H9 (cell line): ENCODE results near the gene H2AZ1. TPM values are rescaled to one million over a fixed set of nuclear protein-coding genes. Genes with fewer than 3 reads are reported as not detected.

Experiments
- DNase-seq: peaks from one replicate; pipeline ENCODE4 v3.0.0-alpha.2; 2017
- H2AFZ ChIP-seq: one replicate; pipeline ENCODE4 v1.6.1; 2013; ENCODE audit warnings: mild to moderate bottlenecking, low read length, control low read depth, moderate library complexity
- H2AK5ac ChIP-seq: 2 replicates; pipeline ENCODE4 v1.6.1; 2013; ENCODE audit warnings: low read length, control low read depth, mixed read lengths; ENCODE audit not compliant: insufficient read length
- H2BK120ac ChIP-seq: one replicate; pipeline ENCODE4 v1.6.1; 2013; ENCODE audit warnings: low read depth, mild to moderate bottlenecking, low read length, control low read depth, inconsistent platforms; ENCODE audit not compliant: poor library complexity, severe bottlenecking
- H2BK12ac ChIP-seq: 2 replicates; pipeline ENCODE4 v1.6.1; 2013; ENCODE audit warnings: low read length, control low read depth, mixed read lengths, low read depth; ENCODE audit not compliant: insufficient read length
- H2BK15ac ChIP-seq: 2 replicates; pipeline ENCODE4 v1.6.1; 2013; ENCODE audit warnings: low read depth, low read length, control low read depth
- H2BK20ac ChIP-seq: one replicate; pipeline ENCODE4 v1.6.1; 2013; ENCODE audit warnings: low read depth, mild to moderate bottlenecking, low read length, control low read depth, inconsistent platforms; ENCODE audit not compliant: poor library complexity, severe bottlenecking
- H2BK5ac ChIP-seq: 2 replicates; pipeline ENCODE4 v1.6.1; 2013; ENCODE audit warnings: low read length, control low read depth, mixed read lengths; ENCODE audit not compliant: insufficient read length
- H3K14ac ChIP-seq: 2 replicates; pipeline ENCODE4 v1.6.1; 2013; ENCODE audit warnings: low read length, control low read depth; ENCODE audit not compliant: insufficient read depth
- H3K18ac ChIP-seq: 2 replicates; pipeline ENCODE4 v1.6.1; 2013; ENCODE audit warnings: low read depth, mild to moderate bottlenecking, mixed read lengths, low read length, control low read depth; ENCODE audit not compliant: insufficient read length
- H3K23ac ChIP-seq: 2 replicates; pipeline ENCODE4 v1.6.1; 2013; ENCODE audit warnings: low read length, control low read depth, mixed read lengths, low read depth; ENCODE audit not compliant: insufficient read length
- H3K23me2 ChIP-seq: 2 replicates; pipeline ENCODE4 v1.6.1; 2013; ENCODE audit warnings: low read depth, mild to moderate bottlenecking, mixed read lengths, low read length, control low read depth; ENCODE audit not compliant: insufficient read length, poor library complexity, severe bottlenecking
- H3K27ac ChIP-seq: 2 replicates; pipeline ENCODE4 v1.5.1; 2013; ENCODE audit warnings: low read length, control low read depth, mixed read lengths, low read depth; ENCODE audit not compliant: insufficient read length
- H3K27me3 ChIP-seq: 2 replicates; pipeline ENCODE4 v1.6.1; 2013; ENCODE audit warnings: low read length, control low read depth, inconsistent platforms; ENCODE audit not compliant: insufficient read depth
- H3K4ac ChIP-seq: 2 replicates; pipeline ENCODE4 v1.6.1; 2013; ENCODE audit warnings: low read depth, mild to moderate bottlenecking, control low read depth, inconsistent platforms, low read length, moderate library complexity
- H3K4me1 ChIP-seq: 2 replicates; pipeline ENCODE4 v1.6.1; 2013; ENCODE audit warnings: low read length, control low read depth, inconsistent platforms; ENCODE audit not compliant: insufficient read depth
- H3K4me2 ChIP-seq: 2 replicates; pipeline ENCODE4 v1.6.1; 2013; ENCODE audit warnings: low read length, control low read depth, mixed read lengths; ENCODE audit not compliant: insufficient read length, insufficient read depth
- H3K56ac ChIP-seq: 2 replicates; pipeline ENCODE4 v1.6.1; 2013; ENCODE audit warnings: low read depth, mild to moderate bottlenecking, mixed read lengths, low read length, control low read depth; ENCODE audit not compliant: insufficient read length
- H3K79me1 ChIP-seq: 2 replicates; pipeline ENCODE4 v1.6.1; 2013; ENCODE audit warnings: low read depth, mild to moderate bottlenecking, moderate library complexity, low read length, control low read depth, inconsistent platforms; ENCODE audit not compliant: insufficient read depth, poor library complexity, severe bottlenecking
- H3K79me2 ChIP-seq: 2 replicates; pipeline ENCODE4 v1.6.1; 2013; ENCODE audit warnings: low read length, control low read depth, inconsistent platforms; ENCODE audit not compliant: insufficient read depth
- H3K9ac ChIP-seq: 2 replicates; pipeline ENCODE4 v1.6.1; 2013; ENCODE audit warnings: low read length, control low read depth, mixed read lengths; ENCODE audit not compliant: insufficient read length; ENCODE audit errors: extremely low read depth
- H3K9me3 ChIP-seq: one replicate; pipeline ENCODE4 v1.6.1; 2013; ENCODE audit warnings: low read depth, low read length, inconsistent platforms; ENCODE audit not compliant: control insufficient read depth
- H3T11ph ChIP-seq: one replicate; pipeline ENCODE4 v1.6.1; 2013; ENCODE audit warnings: mild to moderate bottlenecking, low read length, control low read depth, inconsistent platforms
- H4K20me1 ChIP-seq: one replicate; pipeline ENCODE4 v1.6.1; 2013; ENCODE audit not compliant: control insufficient read depth, insufficient read length, insufficient read depth
- H4K5ac ChIP-seq: 2 replicates; pipeline ENCODE4 v1.6.1; 2013; ENCODE audit warnings: low read depth, mild to moderate bottlenecking, mixed read lengths, low read length, control low read depth; ENCODE audit not compliant: insufficient read length
- H4K8ac ChIP-seq: replicated peaks from 2 replicates; pipeline ENCODE4 v1.6.1; 2013; ENCODE audit warnings: low read length, control low read depth, mixed read lengths, low read depth; ENCODE audit not compliant: insufficient read length
- H4K91ac ChIP-seq: 2 replicates; pipeline ENCODE4 v1.6.1; 2013; ENCODE audit warnings: low read depth, mild to moderate bottlenecking, moderate library complexity, mixed read lengths, low read length, control low read depth; ENCODE audit not compliant: insufficient read length
- H3K27ac Mint-ChIP-seq, 3 experiments: 2 replicates in 2 of 3; 3 replicates in 1 of 3; pipeline ENCODE4 v1.8.0; 2020 to 2021; ENCODE audit warnings: mixed read lengths in 3 of 3, mild to moderate bottlenecking in 1 of 3, moderate library complexity in 1 of 3
- H3K27me3 Mint-ChIP-seq: 2 replicates; pipeline ENCODE4 v1.8.0; 2021; ENCODE audit warnings: low read depth, mild to moderate bottlenecking, moderate library complexity, mixed read lengths
- H3K36me3 Mint-ChIP-seq, 3 experiments: 2 replicates in 2 of 3; 3 replicates in 1 of 3; pipeline ENCODE4 v1.8.0; 2020 to 2021; ENCODE audit warnings: low read depth in 3 of 3, mixed read lengths in 3 of 3; ENCODE audit not compliant: insufficient read depth in 1 of 3
- H3K4me1 Mint-ChIP-seq, 2 experiments: 2 replicates each; pipeline ENCODE4 v1.8.0; 2020; ENCODE audit warnings: mixed read lengths in 2 of 2
- H3K4me3 Mint-ChIP-seq, 2 experiments: 2 replicates in 1 of 2; 3 replicates in 1 of 2; pipeline ENCODE4 v1.8.0; 2020 to 2021; ENCODE audit warnings: mild to moderate bottlenecking in 2 of 2, mixed read lengths in 2 of 2, moderate library complexity in 1 of 2
- H3K9me3 Mint-ChIP-seq, 2 experiments: 2 replicates in 1 of 2; 3 replicates in 1 of 2; pipeline ENCODE4 v1.8.0; 2020; ENCODE audit warnings: mild to moderate bottlenecking in 2 of 2, mixed read lengths in 2 of 2, moderate library complexity in 1 of 2
- CTCF ChIP-seq: fragments of 200-600 bp; sonication (generic); conservative IDR thresholded peaks from 3 replicates; pipeline ENCODE4 v1.8.0; 2021; ENCODE audit warnings: antibody characterized with exemption, mild to moderate bottlenecking
- total RNA-seq: library from RNA; stranded (reverse); gene quantifications from 2 replicates; pipeline ENCODE4 v1.2.1, GENCODE V29; 2021

The H2AZ1 gene
- total RNA-seq, 1 experiment from 2014 or later: 811 TPM

DNA sequence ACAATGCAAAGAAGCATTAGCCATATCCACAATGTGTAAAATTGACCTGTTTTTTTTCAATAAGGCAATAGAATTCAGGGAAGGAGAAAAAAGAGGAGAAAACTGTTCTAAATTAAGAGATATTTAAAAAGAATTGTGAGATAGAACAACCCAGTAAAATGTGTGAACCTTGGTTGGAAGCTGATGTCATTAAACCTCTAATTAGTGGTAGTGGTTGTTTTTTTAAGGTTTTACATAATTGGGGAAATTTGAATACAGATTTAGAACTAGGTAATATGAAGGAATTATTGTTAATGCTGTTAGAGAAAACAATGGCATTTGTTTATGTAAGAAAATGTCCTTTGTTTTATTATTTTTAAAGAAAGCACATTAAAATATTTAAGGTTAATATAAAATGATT lies 15.1 kb upstream of the H2AZ1 start:
- Histone ChIP-seq H3K14ac (no peak overlapping the region), H3K23me2 (no peaks in the 10 kb centered on the region), H2BK5ac (no peak overlapping the region), H4K20me1 (no peaks in the 10 kb centered on the region), H3K27ac (no peak overlapping the region), H4K5ac (no peak overlapping the region), H3K56ac (no peak overlapping the region), H3T11ph (no peak overlapping the region), H3K27me3 (no peaks in the 10 kb centered on the region), H3K18ac (no peak overlapping the region), H2BK12ac (no peak overlapping the region), H2BK20ac (no peak overlapping the region), H2AFZ (no peak overlapping the region), H3K9me3 (no peaks in the 10 kb centered on the region), H4K8ac (no peak overlapping the region), H3K4me1 (no peaks in the 10 kb centered on the region; the same call in 1 of the 2 replicates), H2AK5ac (no peak overlapping the region), H4K91ac (no peak overlapping the region), H3K23ac (no peak overlapping the region), H2BK15ac (no peak overlapping the region), H2BK120ac (no peak overlapping the region), H3K79me1 (no peaks in the 10 kb centered on the region), H3K4me2 (no peak overlapping the region), H3K9ac (no peak overlapping the region), H3K79me2 (no peaks in the 10 kb centered on the region), H3K4ac (no peak overlapping the region)
- H3K27me3 Mint-ChIP-seq: peaks cover 1% of the 10 kb centered on the region; the same call in 1 of the 2 replicates
- H3K36me3 Mint-ChIP-seq: no peaks in the 10 kb centered on the region
- TF ChIP-seq CTCF: no peak
- peaks cover 5% of the 10 kb centered on the region in 2 experiments; a peak in 2 of 4 replicates for H3K4me1 Mint-ChIP-seq
- no peak overlapping the region for H3K4me3 Mint-ChIP-seq
- H3K27ac Mint-ChIP-seq: no peak overlapping the region
- no peaks in the 10 kb centered on the region for H3K9me3 Mint-ChIP-seq
- no peak for DNase-seq
